Psoas muscle (tissue), 8 donors: ENCODE results near the gene CAPZA2. TPM values are rescaled to one million over a fixed set of nuclear protein-coding genes. Genes with fewer than 3 reads are reported as not detected.

Source experiments
- ATAC-seq, 4 donors: fragments of 200-7000 bp; cut with Tn5 transposase; one replicate each; pipeline ENCODE4 v1.9.1; 2020; ENCODE audit warnings: moderate library complexity in 3 of 4, mild to moderate bottlenecking in 2 of 4
- DNase-seq, 2 donors: peaks; one replicate each; pipeline ENCODE4 v3.0.0-alpha.2; 2020
- H3K27ac ChIP-seq: fragments of 200-600 bp; one replicate; pipeline ENCODE4 v1.8.0; 2022
- H3K27me3 ChIP-seq, 3 donors: fragments of 200-600 bp in 1 of 3; one replicate each; pipeline versions ENCODE4 v1.6.1 to v1.8.0; 2013 to 2022; ENCODE audit warnings: low read length in 2 of 3, mild to moderate bottlenecking in 2 of 3, moderate library complexity in 1 of 3; ENCODE audit not compliant: insufficient read depth in 3 of 3
- H3K36me3 ChIP-seq, 2 donors: fragments of 200-600 bp in 1 of 2; one replicate each; pipeline versions ENCODE4 v1.6.1 to v1.8.0; 2013 to 2022; ENCODE audit warnings: low read depth in 1 of 2, mild to moderate bottlenecking in 1 of 2, moderate library complexity in 1 of 2; ENCODE audit not compliant: insufficient read depth in 1 of 2
- H3K4me1 ChIP-seq: fragments of 200-600 bp; one replicate; pipeline ENCODE4 v1.8.0; 2022
- H3K4me3 ChIP-seq: fragments of 200-600 bp; one replicate; pipeline ENCODE4 v1.8.0; 2022; ENCODE audit warnings: mild to moderate bottlenecking
- H3K9me3 ChIP-seq: fragments of 200-600 bp; one replicate; pipeline ENCODE4 v1.8.0; 2022
- WGBS, 3 donors: extraction: QIAGEN DNeasy Blood & Tissue Kit; methylation state at CpG; one replicate each; pipeline versions ENCODE4 v1.1.6 to v1.1.7; 2013; 5-methylcytosine and 5-hydroxymethylcytosine counted together
- intact Hi-C, 2 donors: fragments of 100-400 bp; cut with DNase I; formaldehyde crosslinking; loops; one replicate each; pipeline versions ENCODE4 v1.11.0 to v1.14.2; 2022
- polyA plus RNA-seq, 3 donors: library from polyadenylated mRNA; stranded (reverse); fragments of 200-250 nt; gene quantifications; one replicate each; pipeline ENCODE4 v1.2.3, GENCODE V29; 2013
- total RNA-seq, 4 donors: library from RNA; stranded (reverse); fragmentation: NEBNext Ultra II Directional in 2 of 4; extraction: Animal tissue kit (Norgen Biotek cat#: 25700) in 2 of 4; gene quantifications; one replicate each; pipeline versions ENCODE4 v1.2.1 to v1.2.4, GENCODE V29; 2021 to 2023
- TF ChIP-seq, protein P1 (sequence below): fragments of 200-600 bp; IDR thresholded peaks from one replicate; pipeline ENCODE4 v1.8.0; 2022; ENCODE audit warnings: antibody characterized with exemption
- donor health status: healthy with polysubstance abuse.
- donor health status: DM: no; HTN: no; CAD: no; lungs with moderate emphysema.
- donor health status: Bipolar disorder and iron deficiency.
- donor health status: healthy.
- donor health status: DM: yes; HTN: yes; CAD: no.
- donor health status: DM: no; HTN: no; CAD: no.
- donor health status: DM: no; HTN: no; CAD: no.
- donor health status: DM: yes; HTN: yes; CAD: no.

The CAPZA2 gene
- total and polyA plus RNA-seq, 7 donors = 83.0 to 271 (median 152) TPM

DNA sequence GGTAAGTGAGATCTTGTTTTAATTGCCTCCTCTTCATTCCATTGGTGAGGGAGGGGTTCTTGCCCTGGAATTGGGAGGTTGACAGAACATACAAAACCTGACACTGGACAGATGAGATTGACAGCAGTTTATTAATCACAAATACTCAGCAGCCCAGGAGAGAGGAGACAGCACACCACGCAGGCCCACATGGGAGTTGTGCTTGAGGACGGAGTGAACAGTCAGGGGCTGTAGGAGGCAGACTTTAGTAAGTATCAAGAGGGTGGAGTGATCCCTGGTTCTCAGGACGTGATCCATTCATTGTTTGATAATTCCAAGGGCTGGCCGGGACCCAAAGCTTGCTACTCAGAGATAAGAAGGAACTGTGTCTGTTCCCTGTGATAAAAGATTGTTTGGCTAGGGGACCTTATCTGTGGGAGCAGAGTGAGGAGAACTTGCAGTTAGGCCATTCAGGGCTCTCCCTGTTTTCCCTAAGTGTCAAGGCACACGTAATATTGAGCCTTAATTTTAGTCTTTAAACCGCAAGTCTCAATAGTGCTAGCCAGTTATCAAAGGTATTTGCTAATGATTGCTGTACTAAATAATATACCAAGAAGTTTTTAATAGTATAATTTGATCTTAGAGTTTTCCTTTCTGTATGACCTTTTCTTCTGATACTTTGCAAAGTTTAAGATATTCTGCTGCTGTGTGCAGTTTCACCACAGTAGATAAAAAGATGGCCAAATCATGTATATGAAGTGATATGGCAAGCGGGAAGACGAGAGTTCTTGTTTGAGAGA lies 14.5 kb downstream of the CAPZA2 start:
- ATAC-seq (peak in 3 of 4 donors; percentile 43 to 63 (median 51)), DNase-seq (peak in 1 of 2 donors; percentile 27)
- WGBS, 3 donors = 59 to 70% (median 68%) methylated on average over 8 of the region's 8 CpGs
- no peaks in the 10 kb centered on the region for H3K9me3 ChIP-seq
- H3K27me3 ChIP-seq = no peaks in the 10 kb centered on the region
- intact Hi-C loops = no loop called here
- H3K4me3 ChIP-seq = peak overlapping the region; percentile 12
- H3K36me3 ChIP-seq = no peaks in the 10 kb centered on the region
- TF ChIP-seq, protein P1, sequence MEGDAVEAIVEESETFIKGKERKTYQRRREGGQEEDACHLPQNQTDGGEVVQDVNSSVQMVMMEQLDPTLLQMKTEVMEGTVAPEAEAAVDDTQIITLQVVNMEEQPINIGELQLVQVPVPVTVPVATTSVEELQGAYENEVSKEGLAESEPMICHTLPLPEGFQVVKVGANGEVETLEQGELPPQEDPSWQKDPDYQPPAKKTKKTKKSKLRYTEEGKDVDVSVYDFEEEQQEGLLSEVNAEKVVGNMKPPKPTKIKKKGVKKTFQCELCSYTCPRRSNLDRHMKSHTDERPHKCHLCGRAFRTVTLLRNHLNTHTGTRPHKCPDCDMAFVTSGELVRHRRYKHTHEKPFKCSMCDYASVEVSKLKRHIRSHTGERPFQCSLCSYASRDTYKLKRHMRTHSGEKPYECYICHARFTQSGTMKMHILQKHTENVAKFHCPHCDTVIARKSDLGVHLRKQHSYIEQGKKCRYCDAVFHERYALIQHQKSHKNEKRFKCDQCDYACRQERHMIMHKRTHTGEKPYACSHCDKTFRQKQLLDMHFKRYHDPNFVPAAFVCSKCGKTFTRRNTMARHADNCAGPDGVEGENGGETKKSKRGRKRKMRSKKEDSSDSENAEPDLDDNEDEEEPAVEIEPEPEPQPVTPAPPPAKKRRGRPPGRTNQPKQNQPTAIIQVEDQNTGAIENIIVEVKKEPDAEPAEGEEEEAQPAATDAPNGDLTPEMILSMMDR = peak; percentile 9
- H3K27ac ChIP-seq = peak overlapping the region; percentile 27
- peaks cover 53% of the 10 kb centered on the region for H3K4me1 ChIP-seq

DNA sequence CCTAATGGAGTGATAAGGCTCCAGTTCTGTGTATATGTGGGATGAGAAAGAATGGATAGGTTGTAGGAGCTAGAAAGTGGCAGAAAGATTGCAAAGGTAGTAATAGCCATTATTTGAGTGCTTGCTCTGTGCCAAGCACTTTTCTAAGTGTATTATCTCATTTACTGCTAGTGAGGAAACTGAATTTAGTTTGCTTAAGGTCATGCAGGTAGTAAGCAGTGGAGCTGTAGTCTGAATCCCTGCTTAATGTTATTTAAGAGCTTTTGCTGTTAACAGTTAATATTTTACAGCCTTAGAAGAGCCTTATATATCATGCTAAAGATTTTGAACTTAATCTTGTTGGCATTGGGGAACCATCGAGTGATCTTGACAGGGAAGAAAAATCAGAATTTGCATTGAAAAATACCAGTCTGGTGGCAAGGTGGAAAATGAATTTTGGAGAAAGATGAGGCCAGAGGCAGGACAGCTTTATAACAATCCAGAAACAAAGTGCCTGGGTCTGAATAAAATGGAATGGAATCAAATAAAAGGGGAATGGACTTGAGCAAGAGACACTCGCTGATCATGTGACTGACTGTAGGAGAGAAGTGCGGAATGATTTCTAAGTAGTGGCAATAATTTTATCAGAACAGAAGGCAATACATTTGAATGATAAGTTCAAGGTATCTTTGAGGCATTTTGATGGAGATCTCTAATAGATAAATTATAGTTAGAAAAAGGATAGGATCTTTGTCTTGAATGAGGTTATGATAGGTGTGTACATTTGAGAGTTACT lies 15.2 kb downstream of the CAPZA2 start:
- Histone ChIP-seq H3K4me1 (peaks cover 50% of the 10 kb centered on the region), H3K4me3 (peak overlapping the region; percentile 12), H3K27ac (peak overlapping the region; percentile 19), H3K9me3 (no peaks in the 10 kb centered on the region), H3K27me3 (no peaks in the 10 kb centered on the region), H3K36me3 (no peaks in the 10 kb centered on the region)
- WGBS, 3 donors = 85 to 91% (median 89%) methylated on average over 3 of the region's 3 CpGs
- intact Hi-C loops = no loop called here
- TF ChIP-seq, protein P1 = no peak
- no peak for DNase-seq
- ATAC-seq = no peak

DNA sequence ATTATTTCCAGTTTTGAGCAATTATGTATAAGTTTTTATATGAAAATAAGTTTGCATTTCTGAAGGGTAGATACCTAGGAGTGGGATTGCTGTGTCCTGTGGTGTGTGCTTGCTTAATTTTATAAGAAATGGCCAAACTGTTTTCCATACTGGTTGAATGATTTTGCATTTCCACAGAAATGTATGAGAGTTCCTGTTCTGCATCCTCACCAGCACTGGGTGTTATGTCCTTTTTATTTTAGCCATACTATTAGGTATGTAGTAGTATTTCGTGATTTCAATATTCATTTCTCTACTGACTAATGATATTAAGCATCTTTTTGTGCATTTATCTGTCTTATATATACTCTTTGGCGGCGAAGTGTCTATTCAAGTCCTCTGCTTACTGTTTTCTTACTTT lies 22.3 kb downstream of the CAPZA2 start:
- 96 to 99% (median 97%) methylated on average over 3 of the region's 3 CpGs for WGBS, 3 donors
- Histone ChIP-seq H3K36me3 (peaks cover 2 to 17% of the 10 kb centered on the region in 2 donors), H3K4me1 (peaks cover 21% of the 10 kb centered on the region), H3K27ac (no peak overlapping the region), H3K4me3 (no peak overlapping the region), H3K27me3 (no peaks in the 10 kb centered on the region), H3K9me3 (peaks cover 4% of the 10 kb centered on the region)
- TF ChIP-seq, protein P1 = no peak
- no peak for ATAC-seq
- intact Hi-C loops = no loop called here
- DNase-seq = no peak

DNA sequence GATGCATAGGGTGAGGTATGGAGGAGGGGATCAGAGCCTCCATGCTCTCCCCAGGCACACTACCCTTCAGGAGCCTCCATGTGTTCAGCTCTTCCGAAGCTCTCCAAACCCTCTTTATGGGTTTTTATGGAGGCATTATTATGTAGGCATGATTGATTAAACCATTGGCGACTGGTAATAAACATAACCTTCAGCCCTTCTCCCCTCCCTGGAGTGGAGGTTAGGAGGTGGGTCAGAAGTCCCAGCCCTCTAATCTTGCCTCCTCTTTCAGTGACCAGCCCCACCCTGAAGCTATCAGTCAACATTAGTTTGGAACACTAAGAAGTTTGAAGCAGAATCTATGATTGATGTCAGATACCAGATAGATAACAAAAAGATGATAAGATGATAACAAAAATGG lies 23.3 kb downstream of the CAPZA2 start:
- intact Hi-C loops = no loop called here
- Histone ChIP-seq H3K4me3 (no peak overlapping the region), H3K9me3 (peaks cover 4% of the 10 kb centered on the region), H3K27me3 (no peaks in the 10 kb centered on the region), H3K4me1 (peaks cover 21% of the 10 kb centered on the region), H3K36me3 (peaks cover 2 to 20% of the 10 kb centered on the region in 2 donors), H3K27ac (no peak overlapping the region)
- DNase-seq (no peak), ATAC-seq (no peak)
- 60 to 79% (median 70%) methylated on average over 2 of the region's 2 CpGs for WGBS, 3 donors
- TF ChIP-seq, protein P1 = no peak
